SK-N-SH treated with all-trans-retinoic acid at 6 μM for 48 hours (cell line): ENCODE results near the gene EVA1C.

ENCODE experiments used
- ARNTL ChIP-seq: fragments of 450-650 bp; formaldehyde crosslinking; IDR thresholded peaks from 2 replicates; pipeline ENCODE4 v1.5.0; 2020; ENCODE audit warnings: low read depth, mild to moderate bottlenecking, moderate library complexity, borderline replicate concordance
- CREB5 ChIP-seq: fragments of 250-450 bp; sonication (Bioruptor Pico); IDR thresholded peaks from 2 replicates; pipeline ENCODE4 v1.5.1; 2020; ENCODE audit warnings: low read depth, mild to moderate bottlenecking, moderate library complexity
- RARB ChIP-seq: fragments of 250-450 bp; sonication (Bioruptor Pico); IDR thresholded peaks from 2 replicates; pipeline ENCODE4 v1.8.0; 2021; ENCODE audit warnings: mild to moderate bottlenecking, moderate library complexity
- ZC3H10 ChIP-seq: fragments of 250-450 bp; sonication (Bioruptor Pico); IDR thresholded peaks from 2 replicates; pipeline ENCODE4 v1.5.1; 2021; ENCODE audit warnings: mild to moderate bottlenecking, moderate library complexity
- ZFP3 ChIP-seq: fragments of 250-450 bp; sonication (Bioruptor Pico); IDR thresholded peaks from 2 replicates; pipeline ENCODE4 v1.5.0; 2020; ENCODE audit warnings: mild to moderate bottlenecking, moderate library complexity
- ZFP30 ChIP-seq: fragments of 450-650 bp; formaldehyde crosslinking; IDR thresholded peaks from 2 replicates; pipeline ENCODE4 v1.5.0; 2022; ENCODE audit warnings: mild to moderate bottlenecking, moderate library complexity
- ZNF70 ChIP-seq: fragments of 450-650 bp; formaldehyde crosslinking; IDR thresholded peaks from 2 replicates; pipeline ENCODE4 v1.5.0; 2020; ENCODE audit warnings: mild to moderate bottlenecking, moderate library complexity
- TF ChIP-seq, protein P1 (sequence below): fragments of 250-450 bp; sonication (Bioruptor Pico); IDR thresholded peaks from 2 replicates; pipeline ENCODE4 v1.5.0; 2020; ENCODE audit warnings: mild to moderate bottlenecking, moderate library complexity
- TF ChIP-seq, protein P2 (sequence below): fragments of 250-450 bp; sonication (Bioruptor Pico); IDR thresholded peaks from 2 replicates; pipeline ENCODE4 v1.8.0; 2020; ENCODE audit warnings: mild to moderate bottlenecking, moderate library complexity, borderline replicate concordance
- TF ChIP-seq, protein P3 (sequence below): fragments of 250-450 bp; sonication (Bioruptor Pico); IDR thresholded peaks from 2 replicates; pipeline ENCODE4 v1.5.1; 2021; ENCODE audit warnings: mild to moderate bottlenecking, moderate library complexity

GRCh38 chr21:32418146-32418545, 5.6 kb downstream of the EVA1C start:
- TF ChIP-seq RARB (CRISPR knock-in tag) = no peak
- TF ChIP-seq, protein P1, sequence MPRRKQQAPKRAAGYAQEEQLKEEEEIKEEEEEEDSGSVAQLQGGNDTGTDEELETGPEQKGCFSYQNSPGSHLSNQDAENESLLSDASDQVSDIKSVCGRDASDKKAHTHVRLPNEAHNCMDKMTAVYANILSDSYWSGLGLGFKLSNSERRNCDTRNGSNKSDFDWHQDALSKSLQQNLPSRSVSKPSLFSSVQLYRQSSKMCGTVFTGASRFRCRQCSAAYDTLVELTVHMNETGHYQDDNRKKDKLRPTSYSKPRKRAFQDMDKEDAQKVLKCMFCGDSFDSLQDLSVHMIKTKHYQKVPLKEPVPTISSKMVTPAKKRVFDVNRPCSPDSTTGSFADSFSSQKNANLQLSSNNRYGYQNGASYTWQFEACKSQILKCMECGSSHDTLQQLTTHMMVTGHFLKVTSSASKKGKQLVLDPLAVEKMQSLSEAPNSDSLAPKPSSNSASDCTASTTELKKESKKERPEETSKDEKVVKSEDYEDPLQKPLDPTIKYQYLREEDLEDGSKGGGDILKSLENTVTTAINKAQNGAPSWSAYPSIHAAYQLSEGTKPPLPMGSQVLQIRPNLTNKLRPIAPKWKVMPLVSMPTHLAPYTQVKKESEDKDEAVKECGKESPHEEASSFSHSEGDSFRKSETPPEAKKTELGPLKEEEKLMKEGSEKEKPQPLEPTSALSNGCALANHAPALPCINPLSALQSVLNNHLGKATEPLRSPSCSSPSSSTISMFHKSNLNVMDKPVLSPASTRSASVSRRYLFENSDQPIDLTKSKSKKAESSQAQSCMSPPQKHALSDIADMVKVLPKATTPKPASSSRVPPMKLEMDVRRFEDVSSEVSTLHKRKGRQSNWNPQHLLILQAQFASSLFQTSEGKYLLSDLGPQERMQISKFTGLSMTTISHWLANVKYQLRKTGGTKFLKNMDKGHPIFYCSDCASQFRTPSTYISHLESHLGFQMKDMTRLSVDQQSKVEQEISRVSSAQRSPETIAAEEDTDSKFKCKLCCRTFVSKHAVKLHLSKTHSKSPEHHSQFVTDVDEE (CRISPR knock-in tag) = no peak
- no peak for TF ChIP-seq ARNTL
- no peak for TF ChIP-seq ZC3H10 (CRISPR knock-in tag)
- TF ChIP-seq ZNF70 = no peak
- TF ChIP-seq ZFP3 = no peak
- TF ChIP-seq ZFP30 (CRISPR knock-in tag) = no peak
- TF ChIP-seq, protein P2, sequence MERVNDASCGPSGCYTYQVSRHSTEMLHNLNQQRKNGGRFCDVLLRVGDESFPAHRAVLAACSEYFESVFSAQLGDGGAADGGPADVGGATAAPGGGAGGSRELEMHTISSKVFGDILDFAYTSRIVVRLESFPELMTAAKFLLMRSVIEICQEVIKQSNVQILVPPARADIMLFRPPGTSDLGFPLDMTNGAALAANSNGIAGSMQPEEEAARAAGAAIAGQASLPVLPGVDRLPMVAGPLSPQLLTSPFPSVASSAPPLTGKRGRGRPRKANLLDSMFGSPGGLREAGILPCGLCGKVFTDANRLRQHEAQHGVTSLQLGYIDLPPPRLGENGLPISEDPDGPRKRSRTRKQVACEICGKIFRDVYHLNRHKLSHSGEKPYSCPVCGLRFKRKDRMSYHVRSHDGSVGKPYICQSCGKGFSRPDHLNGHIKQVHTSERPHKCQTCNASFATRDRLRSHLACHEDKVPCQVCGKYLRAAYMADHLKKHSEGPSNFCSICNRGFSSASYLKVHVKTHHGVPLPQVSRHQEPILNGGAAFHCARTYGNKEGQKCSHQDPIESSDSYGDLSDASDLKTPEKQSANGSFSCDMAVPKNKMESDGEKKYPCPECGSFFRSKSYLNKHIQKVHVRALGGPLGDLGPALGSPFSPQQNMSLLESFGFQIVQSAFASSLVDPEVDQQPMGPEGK = no peak
- TF ChIP-seq, protein P3, sequence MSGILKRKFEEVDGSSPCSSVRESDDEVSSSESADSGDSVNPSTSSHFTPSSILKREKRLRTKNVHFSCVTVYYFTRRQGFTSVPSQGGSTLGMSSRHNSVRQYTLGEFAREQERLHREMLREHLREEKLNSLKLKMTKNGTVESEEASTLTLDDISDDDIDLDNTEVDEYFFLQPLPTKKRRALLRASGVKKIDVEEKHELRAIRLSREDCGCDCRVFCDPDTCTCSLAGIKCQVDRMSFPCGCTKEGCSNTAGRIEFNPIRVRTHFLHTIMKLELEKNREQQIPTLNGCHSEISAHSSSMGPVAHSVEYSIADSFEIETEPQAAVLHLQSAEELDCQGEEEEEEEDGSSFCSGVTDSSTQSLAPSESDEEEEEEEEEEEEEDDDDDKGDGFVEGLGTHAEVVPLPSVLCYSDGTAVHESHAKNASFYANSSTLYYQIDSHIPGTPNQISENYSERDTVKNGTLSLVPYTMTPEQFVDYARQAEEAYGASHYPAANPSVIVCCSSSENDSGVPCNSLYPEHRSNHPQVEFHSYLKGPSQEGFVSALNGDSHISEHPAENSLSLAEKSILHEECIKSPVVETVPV (CRISPR knock-in tag) = no peak
- no peak for TF ChIP-seq CREB5 (CRISPR knock-in tag)
